ENCODE measurements around the gene FUOM.
A peak's percentile ranks its signal among the peaks of the same experiment; 100 is the strongest.

The FUOM gene

GRCh38 chr10:133308421-133309099, 49.3 kb downstream of the FUOM start, which contains the start of the genes TUBGCP2 and ZNF511:
Gene TUBGCP2 (minus strand): TSS chr10:133308872. CDS start chr10:133302941, 5,931 bp downstream.
Gene ZNF511 (plus strand): TSS chr10:133308914. CDS start chr10:133308944, 30 bp downstream.
- H3K4me3 ChIP-seq (ENCODE audit: low read depth, low read length): peak within 1 kb of the TSS; percentile 74
- TF ChIP-seq, protein P1, sequence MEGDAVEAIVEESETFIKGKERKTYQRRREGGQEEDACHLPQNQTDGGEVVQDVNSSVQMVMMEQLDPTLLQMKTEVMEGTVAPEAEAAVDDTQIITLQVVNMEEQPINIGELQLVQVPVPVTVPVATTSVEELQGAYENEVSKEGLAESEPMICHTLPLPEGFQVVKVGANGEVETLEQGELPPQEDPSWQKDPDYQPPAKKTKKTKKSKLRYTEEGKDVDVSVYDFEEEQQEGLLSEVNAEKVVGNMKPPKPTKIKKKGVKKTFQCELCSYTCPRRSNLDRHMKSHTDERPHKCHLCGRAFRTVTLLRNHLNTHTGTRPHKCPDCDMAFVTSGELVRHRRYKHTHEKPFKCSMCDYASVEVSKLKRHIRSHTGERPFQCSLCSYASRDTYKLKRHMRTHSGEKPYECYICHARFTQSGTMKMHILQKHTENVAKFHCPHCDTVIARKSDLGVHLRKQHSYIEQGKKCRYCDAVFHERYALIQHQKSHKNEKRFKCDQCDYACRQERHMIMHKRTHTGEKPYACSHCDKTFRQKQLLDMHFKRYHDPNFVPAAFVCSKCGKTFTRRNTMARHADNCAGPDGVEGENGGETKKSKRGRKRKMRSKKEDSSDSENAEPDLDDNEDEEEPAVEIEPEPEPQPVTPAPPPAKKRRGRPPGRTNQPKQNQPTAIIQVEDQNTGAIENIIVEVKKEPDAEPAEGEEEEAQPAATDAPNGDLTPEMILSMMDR (IDR thresholded peaks at IDR 0.05; ENCODE audit: borderline replicate concordance, insufficient read depth, low read depth, low read length): peak; percentile 18; the same call in 1 of the 2 replicates

- H3K4me3 ChIP-seq (ENCODE audit: low read depth, low read length): peak overlapping the region; percentile 74
- TF ChIP-seq, protein P1 (IDR thresholded peaks at IDR 0.05; ENCODE audit: borderline replicate concordance, insufficient read depth, low read depth, low read length): peak; percentile 84
These were observed 49.9 kb downstream of the FUOM start for GRCh38 chr10:133307776-133308420.

DNA sequence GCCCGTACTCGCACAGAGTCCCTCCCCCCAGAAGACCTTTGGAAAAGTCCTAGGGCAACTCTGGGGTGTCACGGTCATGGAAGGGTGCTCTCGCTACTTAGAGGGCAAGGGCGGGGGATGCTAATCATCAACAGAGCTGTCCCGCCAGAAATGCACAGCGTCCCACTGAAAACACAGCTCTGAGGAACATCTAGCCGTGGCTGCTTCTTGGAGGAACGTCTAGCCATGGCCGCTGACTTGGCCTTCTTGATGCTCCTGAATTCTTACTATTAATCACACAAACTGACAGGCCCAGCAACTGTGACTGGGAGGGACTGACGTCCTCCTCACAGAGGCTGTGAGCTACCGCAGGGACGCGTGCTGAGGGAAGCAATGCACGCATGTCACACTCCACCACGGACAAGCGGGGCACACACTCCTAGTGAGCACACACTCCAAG, 50.9 kb downstream of the FUOM start:
- TF ChIP-seq, protein P1 (IDR thresholded peaks at IDR 0.05; ENCODE audit: borderline replicate concordance, insufficient read depth, low read depth, low read length): no peak
- no peak overlapping the region for H3K4me3 ChIP-seq (ENCODE audit: low read depth, low read length)

- H3K4me3 ChIP-seq (ENCODE audit: low read depth, low read length): no peak overlapping the region
- TF ChIP-seq, protein P1 (IDR thresholded peaks at IDR 0.05; ENCODE audit: borderline replicate concordance, insufficient read depth, low read depth, low read length): no peak
These were observed 51.7 kb downstream of the FUOM start for GRCh38 chr10:133306097-133306476.

Data from GM12875 (cell line).